WTC11 (cell line): ENCODE measurements around the gene ALCAM. TPM values are rescaled to one million over a fixed set of nuclear protein-coding genes. Genes with fewer than 3 reads are reported as not detected.

Experiments
- ATAC-seq: fragments of 200-7000 bp; cut with Tn5 transposase; 2 replicates; pipeline ENCODE4 v1.10.0; 2021; ENCODE audit warnings: mild to moderate bottlenecking, moderate library complexity
- CTCF ChIA-PET: fragments of 300-600 bp; sonication (Branson Sonifier 250); formaldehyde crosslinking; loops from one replicate; lab custom pipeline; 2021; ENCODE audit warnings: antibody characterized with exemption; lab: Charles Lee
- POLR2A ChIA-PET: fragments of 350-600 bp; sonication (Branson Sonifier 250); formaldehyde crosslinking; loops from one replicate; lab custom pipeline; 2021; ENCODE audit warnings: antibody characterized with exemption; lab: Charles Lee
- DNase-seq: peaks from one replicate; pipeline ENCODE4 v3.0.0; 2021; ENCODE audit warnings: low spot score
- H3K27ac Mint-ChIP-seq: 2 replicates; pipeline ENCODE4 v1.8.0; 2021; ENCODE audit warnings: mixed read lengths
- H3K27me3 Mint-ChIP-seq: 2 replicates; pipeline ENCODE4 v1.8.0; 2021; ENCODE audit warnings: low read depth, mild to moderate bottlenecking, moderate library complexity, mixed read lengths
- H3K36me3 Mint-ChIP-seq: 2 replicates; pipeline ENCODE4 v1.8.0; 2021; ENCODE audit warnings: mixed read lengths
- H3K4me1 Mint-ChIP-seq: 2 replicates; pipeline ENCODE4 v1.8.0; 2022; ENCODE audit warnings: mixed read lengths
- H3K4me3 Mint-ChIP-seq: 2 replicates; pipeline ENCODE4 v1.8.0; 2021; ENCODE audit warnings: mild to moderate bottlenecking, moderate library complexity, mixed read lengths
- H3K9me3 Mint-ChIP-seq: 2 replicates; pipeline ENCODE4 v1.8.0; 2021; ENCODE audit warnings: mixed read lengths
- AFF4 ChIP-seq: sonication (generic); formaldehyde crosslinking; IDR thresholded peaks from 2 replicates; pipeline ENCODE4 v1.8.1; 2023; ENCODE audit warnings: mild to moderate bottlenecking, missing genetic modification reagents, borderline replicate concordance
- E2F5 ChIP-seq: sonication (generic); formaldehyde crosslinking; IDR thresholded peaks from 2 replicates; pipeline ENCODE4 v1.8.1; 2022; ENCODE audit warnings: mild to moderate bottlenecking, moderate library complexity, missing genetic modification reagents
- ELF4 ChIP-seq: sonication (generic); formaldehyde crosslinking; IDR thresholded peaks from 2 replicates; pipeline ENCODE4 v1.8.1; 2022; ENCODE audit warnings: low read depth, mild to moderate bottlenecking, moderate library complexity, missing genetic modification reagents
- ERG ChIP-seq: fragments of 250-450 bp; sonication (Bioruptor Pico); IDR thresholded peaks from 2 replicates; pipeline ENCODE4 v1.8.0; 2021; ENCODE audit warnings: mild to moderate bottlenecking
- FOXK1 ChIP-seq: sonication (generic); formaldehyde crosslinking; IDR thresholded peaks from 2 replicates; pipeline ENCODE4 v1.8.0; 2022; ENCODE audit warnings: mild to moderate bottlenecking, moderate library complexity, missing genetic modification reagents
- GRHL2 ChIP-seq: fragments of 250-450 bp; sonication (Bioruptor Pico); IDR thresholded peaks from 2 replicates; pipeline ENCODE4 v1.8.0; 2022; ENCODE audit warnings: mild to moderate bottlenecking, moderate library complexity; ENCODE audit not compliant: insufficient replicate concordance, severe bottlenecking
- MAX ChIP-seq: sonication (generic); formaldehyde crosslinking; IDR thresholded peaks from 2 replicates; pipeline ENCODE4 v1.8.0; 2022; ENCODE audit warnings: mild to moderate bottlenecking, missing genetic modification reagents
- MLX ChIP-seq: sonication (generic); formaldehyde crosslinking; IDR thresholded peaks from 2 replicates; pipeline ENCODE4 v1.8.1; 2023; ENCODE audit warnings: mild to moderate bottlenecking, missing genetic modification reagents, moderate library complexity
- NFE2L1 ChIP-seq: sonication (generic); formaldehyde crosslinking; IDR thresholded peaks from 2 replicates; pipeline ENCODE4 v1.8.1; 2023; ENCODE audit warnings: missing genetic modification reagents
- OVOL2 ChIP-seq: fragments of 250-450 bp; sonication (Bioruptor Pico); IDR thresholded peaks from 2 replicates; pipeline ENCODE4 v1.9.0; 2021; ENCODE audit warnings: mild to moderate bottlenecking, borderline replicate concordance
- RORB ChIP-seq: fragments of 250-450 bp; sonication (Bioruptor Pico); IDR thresholded peaks from 2 replicates; pipeline ENCODE4 v1.9.0; 2021; ENCODE audit warnings: mild to moderate bottlenecking
- STAT6 ChIP-seq: sonication (generic); formaldehyde crosslinking; conservative IDR thresholded peaks from 2 replicates; pipeline ENCODE4 v1.8.1; 2023; ENCODE audit warnings: mild to moderate bottlenecking, low read depth, missing genetic modification reagents, moderate library complexity
- TEAD4 ChIP-seq: sonication (generic); formaldehyde crosslinking; IDR thresholded peaks from 2 replicates; pipeline ENCODE4 v1.8.0; 2022; ENCODE audit warnings: mild to moderate bottlenecking, missing genetic modification reagents
- ZNF138 ChIP-seq: sonication (generic); formaldehyde crosslinking; conservative IDR thresholded peaks from 2 replicates; pipeline ENCODE4 v1.8.1; 2022; ENCODE audit warnings: mild to moderate bottlenecking, moderate library complexity, missing genetic modification reagents
- ZNF263 ChIP-seq: sonication (generic); formaldehyde crosslinking; IDR thresholded peaks from 2 replicates; pipeline ENCODE4 v1.8.1; 2022; ENCODE audit warnings: low read depth, mild to moderate bottlenecking, moderate library complexity, missing genetic modification reagents
- ZNF416 ChIP-seq: fragments of 250-450 bp; sonication (Bioruptor Pico); IDR thresholded peaks from 2 replicates; pipeline ENCODE4 v1.9.0; 2021; ENCODE audit warnings: mild to moderate bottlenecking, inconsistent platforms
- ZNF423 ChIP-seq: fragments of 250-450 bp; sonication (Bioruptor Pico); IDR thresholded peaks from 2 replicates; pipeline ENCODE4 v2.1.2; 2022; ENCODE audit warnings: mild to moderate bottlenecking, moderate library complexity
- ZNF671 ChIP-seq: fragments of 250-450 bp; sonication (Bioruptor Pico); IDR thresholded peaks from 2 replicates; pipeline ENCODE4 v1.8.0; 2021; ENCODE audit warnings: mild to moderate bottlenecking
- total RNA-seq: library from RNA; stranded (reverse); gene quantifications from 3 replicates; pipeline ENCODE4 v1.2.3, GENCODE V29; 2021

Gene ALCAM
- total RNA-seq, 1 experiment from 2014 or later, result 30.7 TPM

GRCh38 chr3:105387122-105387751 lies 20.5 kb downstream of the ALCAM start:
- H3K9me3 Mint-ChIP-seq, result peaks cover 32% of the 10 kb centered on the region
- ATAC-seq (no peak), DNase-seq (no peak)
- H3K4me3 Mint-ChIP-seq, result no peak overlapping the region
- no peak overlapping the region for H3K27ac Mint-ChIP-seq
- POLR2A ChIA-PET, result no interaction called here
- no peaks in the 10 kb centered on the region for H3K27me3 Mint-ChIP-seq
- peaks cover 29% of the 10 kb centered on the region for H3K36me3 Mint-ChIP-seq
- TF ChIP-seq MLX, result no peak
- no peak for TF ChIP-seq ZNF416
- no peak for TF ChIP-seq ZNF671
- no peak for TF ChIP-seq OVOL2 (CRISPR knock-in tag)
- no peak for TF ChIP-seq ZNF138
- no peak for TF ChIP-seq GRHL2
- no peak for TF ChIP-seq ELF4 (CRISPR knock-in tag)
- no peak for TF ChIP-seq NFE2L1 (CRISPR knock-in tag)
- no peak for TF ChIP-seq ZNF423 (CRISPR knock-in tag)
- no peak for TF ChIP-seq RORB (CRISPR knock-in tag)
- TF ChIP-seq ERG (CRISPR knock-in tag), result no peak
- TF ChIP-seq E2F5, result no peak
- TF ChIP-seq STAT6 (CRISPR knock-in tag), result no peak
- no peak for TF ChIP-seq ZNF263 (CRISPR knock-in tag)
- no peak for TF ChIP-seq FOXK1
- TF ChIP-seq TEAD4 (CRISPR knock-in tag), result no peak
- no peak for TF ChIP-seq MAX (CRISPR knock-in tag)
- no peak for TF ChIP-seq AFF4 (CRISPR knock-in tag)
- H3K4me1 Mint-ChIP-seq, result no peaks in the 10 kb centered on the region; the same call in 1 of the 2 replicates
- CTCF ChIA-PET, result no interaction called here
